HFF-Myc (cell line): ENCODE data around the gene FNDC1.
A peak's percentile ranks its signal among the peaks of the same experiment; 100 is the strongest.
"Not testable (repeated sequence)": the region's sequence is repeated elsewhere in the genome, so short reads cannot be mapped to it uniquely, and the experiment has no call there.

Source experiments
- DNase-seq: peaks from one replicate; pipeline ENCODE4 v3.0.0-alpha.2; 2011; ENCODE audit warnings: low read depth; ENCODE audit errors: extremely low read depth
- H3K4me3 ChIP-seq: replicated peaks from 2 replicates; pipeline ENCODE4 v1.5.1; 2011; ENCODE audit warnings: low read depth, mild to moderate bottlenecking, control low read depth, low read length
- CTCF ChIP-seq: IDR thresholded peaks from 2 replicates; pipeline ENCODE4 v1.5.1; 2012; ENCODE audit warnings: mild to moderate bottlenecking, low read depth, low read length, control low read depth; ENCODE audit errors: missing control alignments

Gene FNDC1

GRCh38 chr6:159169193-159169555 is at the start of gene FNDC1:
Gene FNDC1 (plus strand): TSS chr6:159169400. CDS start chr6:159169597, 197 bp downstream.
- H3K4me3 ChIP-seq, result peak within 1 kb of the TSS; percentile 10; the same call in 1 of the 2 replicates
- no peak for TF ChIP-seq CTCF
- DNase-seq, result no peak

DNA sequence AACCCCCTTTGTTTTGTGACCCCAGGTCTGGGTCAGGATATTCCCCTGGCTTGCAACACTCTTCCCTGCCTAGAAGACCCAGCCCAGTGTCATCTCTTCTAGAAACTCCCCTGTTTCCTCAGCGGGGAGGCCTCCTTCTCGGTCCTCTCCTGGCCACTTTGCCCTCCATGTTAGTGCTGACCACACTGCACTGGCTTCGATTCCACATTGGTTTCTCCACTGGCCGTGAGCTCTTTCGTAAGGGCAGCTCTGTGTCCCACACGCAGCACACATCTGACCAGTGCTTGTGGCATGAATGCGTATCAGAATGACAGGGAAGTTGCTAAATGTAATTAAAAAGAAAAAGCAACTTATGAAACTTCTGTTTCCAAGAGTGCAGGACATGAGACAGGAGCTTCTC is 49.4 kb upstream of the FNDC1 start:
- DNase-seq, result no peak

DNA sequence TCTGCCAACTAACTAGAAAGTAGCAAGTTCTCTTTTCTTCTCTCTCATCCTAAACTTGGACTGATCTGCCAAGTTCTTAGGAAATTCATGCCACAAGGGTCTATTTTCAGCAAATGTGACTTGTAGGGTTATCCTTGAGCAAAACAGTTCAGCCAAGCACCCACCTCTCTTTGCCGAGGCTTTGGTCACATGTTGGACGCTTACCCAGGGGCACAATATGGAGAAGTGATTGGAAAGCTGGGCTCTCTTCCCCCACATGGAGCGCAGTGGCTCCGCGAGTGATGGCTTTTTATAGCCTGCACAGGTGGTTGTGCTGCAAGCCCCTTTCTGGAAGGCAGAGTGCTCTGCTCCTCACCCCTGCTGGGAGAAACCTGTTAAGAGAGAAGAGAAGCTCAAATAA is 47.7 kb upstream of the FNDC1 start:
- DNase-seq, result no peak
- no peak overlapping the region for H3K4me3 ChIP-seq
- TF ChIP-seq CTCF, result no peak

More for the DNA sequence above, 49.4 kb upstream of the FNDC1 start:
- no peak for TF ChIP-seq CTCF
- no peak overlapping the region for H3K4me3 ChIP-seq

DNA sequence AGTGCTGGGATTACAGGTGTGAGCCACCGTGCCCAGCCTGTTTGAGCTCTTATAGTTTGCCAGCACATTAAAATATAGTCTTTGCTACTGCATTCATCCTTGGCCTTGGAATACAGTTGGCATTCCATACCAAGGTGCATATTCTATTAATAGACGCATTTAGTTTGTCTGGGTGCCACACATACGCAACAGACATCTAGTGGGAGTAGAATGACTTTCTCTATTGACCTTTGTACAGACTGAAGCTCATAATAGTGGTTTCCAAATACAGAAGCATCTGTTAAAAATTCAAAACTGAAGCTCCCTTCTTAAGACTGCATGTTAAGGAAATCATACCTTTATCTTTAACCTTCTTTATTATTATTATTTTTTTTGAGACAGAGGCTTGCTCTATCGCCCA is 46.7 kb upstream of the FNDC1 start:
- no peak for DNase-seq
- no peak for TF ChIP-seq CTCF
- H3K4me3 ChIP-seq, result no peak overlapping the region

DNA sequence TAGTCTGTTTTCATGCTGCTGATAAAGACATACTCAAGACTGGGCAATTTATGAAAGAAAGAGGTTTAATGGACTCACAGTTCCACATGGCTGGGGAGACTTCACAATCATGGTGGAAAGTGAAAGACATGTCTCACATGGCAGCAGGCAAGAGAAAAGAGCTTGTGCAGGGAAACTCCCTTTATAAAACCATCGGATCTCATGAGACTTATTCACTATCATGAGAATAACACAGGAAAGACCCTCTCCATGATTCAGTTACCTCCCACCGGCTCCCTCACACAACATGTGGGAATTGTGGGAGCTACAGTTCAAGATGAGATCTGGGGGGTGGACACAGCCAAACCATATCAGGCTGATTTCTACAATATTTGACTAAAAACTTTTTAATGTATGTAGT is 45.4 kb upstream of the FNDC1 start:
- DNase-seq, H3K4me3 ChIP-seq: not testable (repeated sequence)

- no peak for DNase-seq
- H3K4me3 ChIP-seq, result no peak overlapping the region
- peak; percentile 17 for TF ChIP-seq CTCF
Measured at GRCh38 chr6:159125014-159125609, 44.1 kb upstream of the FNDC1 start.

GRCh38 chr6:159125951-159126352 is 43.2 kb upstream of the FNDC1 start:
- no peak for TF ChIP-seq CTCF
- DNase-seq, result no peak
- no peak overlapping the region for H3K4me3 ChIP-seq

GRCh38 chr6:159126590-159126989 is 42.6 kb upstream of the FNDC1 start:
- no peak for TF ChIP-seq CTCF
- DNase-seq, result no peak
- H3K4me3 ChIP-seq, result no peak overlapping the region
